ENCODE measurements around the gene DSCAM. TPM values are rescaled to one million over a fixed set of nuclear protein-coding genes. Genes with fewer than 3 reads are reported as not detected.

DSCAM gene
- total RNA-seq, 2 donors from 2014 or later = not detected

DNA sequence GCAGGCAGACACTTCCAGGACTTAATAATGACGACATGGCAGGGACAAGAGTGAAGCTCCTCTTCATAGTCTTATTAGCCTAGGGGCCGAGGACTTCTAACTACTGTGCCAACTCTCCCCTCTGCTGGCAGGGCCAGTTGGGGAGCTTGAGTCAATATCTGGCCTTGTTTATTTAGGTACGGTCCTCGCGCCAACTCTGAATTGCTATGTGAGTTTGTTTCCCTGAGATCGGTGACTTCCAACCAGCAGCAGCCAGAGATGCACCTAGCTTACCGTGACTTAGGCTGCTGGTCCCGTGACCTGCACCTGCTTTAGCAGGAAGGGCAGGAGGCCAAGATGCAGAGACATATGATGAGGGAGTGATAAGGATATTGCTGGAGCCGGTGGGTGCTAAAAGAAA, 528.6 kb downstream of the DSCAM start:
- TF ChIP-seq, protein P1, sequence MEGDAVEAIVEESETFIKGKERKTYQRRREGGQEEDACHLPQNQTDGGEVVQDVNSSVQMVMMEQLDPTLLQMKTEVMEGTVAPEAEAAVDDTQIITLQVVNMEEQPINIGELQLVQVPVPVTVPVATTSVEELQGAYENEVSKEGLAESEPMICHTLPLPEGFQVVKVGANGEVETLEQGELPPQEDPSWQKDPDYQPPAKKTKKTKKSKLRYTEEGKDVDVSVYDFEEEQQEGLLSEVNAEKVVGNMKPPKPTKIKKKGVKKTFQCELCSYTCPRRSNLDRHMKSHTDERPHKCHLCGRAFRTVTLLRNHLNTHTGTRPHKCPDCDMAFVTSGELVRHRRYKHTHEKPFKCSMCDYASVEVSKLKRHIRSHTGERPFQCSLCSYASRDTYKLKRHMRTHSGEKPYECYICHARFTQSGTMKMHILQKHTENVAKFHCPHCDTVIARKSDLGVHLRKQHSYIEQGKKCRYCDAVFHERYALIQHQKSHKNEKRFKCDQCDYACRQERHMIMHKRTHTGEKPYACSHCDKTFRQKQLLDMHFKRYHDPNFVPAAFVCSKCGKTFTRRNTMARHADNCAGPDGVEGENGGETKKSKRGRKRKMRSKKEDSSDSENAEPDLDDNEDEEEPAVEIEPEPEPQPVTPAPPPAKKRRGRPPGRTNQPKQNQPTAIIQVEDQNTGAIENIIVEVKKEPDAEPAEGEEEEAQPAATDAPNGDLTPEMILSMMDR (IDR thresholded peaks at IDR 0.05) = no peak
- no peak for DNase-seq (ENCODE audit: low spot score)

DNA sequence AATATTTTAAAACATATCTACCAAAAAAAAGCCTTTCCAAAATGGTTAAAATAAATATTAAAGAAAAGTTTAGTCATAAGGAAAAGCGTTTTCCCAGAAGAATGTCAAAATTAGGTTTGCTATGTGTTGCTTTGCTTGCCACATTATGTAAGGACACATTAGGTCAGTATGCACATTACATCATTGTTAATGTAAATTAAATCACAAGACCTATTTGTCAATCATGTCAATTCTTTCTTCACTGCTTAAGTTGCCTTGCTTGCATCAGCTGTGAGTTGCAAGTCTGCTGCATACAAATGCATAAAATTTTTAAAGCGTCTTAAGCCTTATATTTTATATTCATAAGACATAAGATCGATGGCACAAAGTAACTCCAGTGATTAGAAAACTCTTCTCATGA, 530.9 kb downstream of the DSCAM start:
- H3K9me3 ChIP-seq = no peaks in the 10 kb centered on the region
- TF ChIP-seq, protein P1 (IDR thresholded peaks at IDR 0.05) = no peak
- no peaks in the 10 kb centered on the region for H3K4me1 ChIP-seq
- H3K36me3 ChIP-seq = no peaks in the 10 kb centered on the region
- H3K27me3 ChIP-seq = no peaks in the 10 kb centered on the region
- H3K27ac ChIP-seq = no peak overlapping the region
- DNase-seq (ENCODE audit: low spot score) = no peak
- no peak overlapping the region for H3K4me3 ChIP-seq

More for the DNA sequence above, 528.6 kb downstream of the DSCAM start:
- no peak overlapping the region for H3K27ac ChIP-seq
- no peak overlapping the region for H3K4me3 ChIP-seq
- H3K4me1 ChIP-seq = no peaks in the 10 kb centered on the region
- H3K27me3 ChIP-seq = no peaks in the 10 kb centered on the region
- H3K36me3 ChIP-seq = no peaks in the 10 kb centered on the region
- no peaks in the 10 kb centered on the region for H3K9me3 ChIP-seq

GRCh38 chr21:40315626-40316025, 531.3 kb downstream of the DSCAM start:
- TF ChIP-seq, protein P1 (IDR thresholded peaks at IDR 0.05) = no peak
- Histone ChIP-seq H3K9me3 (no peaks in the 10 kb centered on the region), H3K4me1 (no peaks in the 10 kb centered on the region), H3K27ac (no peak overlapping the region), H3K27me3 (no peaks in the 10 kb centered on the region), H3K36me3 (no peaks in the 10 kb centered on the region), H3K4me3 (no peak overlapping the region)
- DNase-seq (ENCODE audit: low spot score) = no peak

DNA sequence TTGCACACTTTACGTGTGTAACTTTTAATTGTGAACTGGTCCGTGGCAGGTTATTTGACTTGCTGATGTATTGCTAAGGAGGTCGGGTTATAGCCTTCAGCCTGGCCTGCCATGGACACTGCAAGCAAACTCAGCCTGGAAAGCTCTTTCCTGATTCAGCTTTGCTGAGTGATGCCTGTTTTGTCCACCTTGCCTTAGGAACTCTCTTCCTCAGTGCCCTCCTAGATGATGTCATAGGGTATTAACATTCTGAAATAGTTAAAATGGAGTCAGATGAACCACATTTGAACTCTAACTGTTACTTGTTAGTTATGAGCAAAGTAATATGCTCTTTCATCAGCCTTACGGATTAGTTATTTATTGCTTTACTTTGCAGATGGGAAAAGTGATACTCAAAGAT, 533.7 kb downstream of the DSCAM start:
- Histone ChIP-seq H3K4me3 (no peak overlapping the region), H3K9me3 (no peaks in the 10 kb centered on the region), H3K36me3 (no peaks in the 10 kb centered on the region), H3K4me1 (no peaks in the 10 kb centered on the region), H3K27me3 (no peaks in the 10 kb centered on the region), H3K27ac (no peak overlapping the region)
- TF ChIP-seq, protein P1 (IDR thresholded peaks at IDR 0.05) = no peak
- no peak for DNase-seq (ENCODE audit: low spot score)

DNA sequence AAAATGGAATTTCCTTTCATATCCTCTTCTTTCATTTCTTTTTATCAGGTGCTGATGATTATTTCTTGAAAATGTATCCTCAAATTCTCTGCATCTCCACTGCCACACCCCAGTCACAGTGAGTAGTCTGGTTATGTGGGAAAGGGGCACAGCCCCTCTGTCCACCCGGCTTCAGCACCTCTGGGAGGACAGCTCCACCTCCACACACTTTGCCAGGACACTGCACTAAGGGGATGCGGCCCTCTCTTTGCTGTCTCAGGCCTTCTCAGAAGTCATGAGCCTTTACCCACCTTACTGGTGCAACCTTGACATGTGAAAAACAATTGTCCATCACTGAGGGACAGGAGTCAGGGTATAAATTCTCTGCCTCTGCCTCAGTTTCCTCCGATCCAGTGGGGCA, 546.7 kb downstream of the DSCAM start:
- Histone ChIP-seq H3K27ac (no peak overlapping the region), H3K4me1 (no peaks in the 10 kb centered on the region), H3K9me3 (no peaks in the 10 kb centered on the region), H3K36me3 (no peaks in the 10 kb centered on the region), H3K27me3 (no peaks in the 10 kb centered on the region), H3K4me3 (no peak overlapping the region)
- TF ChIP-seq, protein P1 (IDR thresholded peaks at IDR 0.05) = no peak
- no peak for DNase-seq (ENCODE audit: low spot score)

GRCh38 chr21:40299451-40299850, 547.5 kb downstream of the DSCAM start:
- Histone ChIP-seq H3K27ac (no peak overlapping the region), H3K36me3 (no peaks in the 10 kb centered on the region), H3K9me3 (no peaks in the 10 kb centered on the region), H3K4me1 (no peaks in the 10 kb centered on the region), H3K27me3 (no peaks in the 10 kb centered on the region), H3K4me3 (no peak overlapping the region)
- TF ChIP-seq, protein P1 (IDR thresholded peaks at IDR 0.05) = no peak
- DNase-seq (ENCODE audit: low spot score) = no peak

Measured in right atrium auricular region (tissue), 2 donors.